Liver (tissue), 9 donors: ENCODE results near the gene PLIN1. TPM values are rescaled to one million over a fixed set of nuclear protein-coding genes. Genes with fewer than 3 reads are reported as not detected.
A peak's percentile ranks its signal among the peaks of the same experiment; 100 is the strongest.

Experiments used
- DNase-seq: peaks from one replicate; pipeline ENCODE4 v3.0.0-alpha.2; 2017; ENCODE audit warnings: low spot score
- H3K27ac ChIP-seq, 2 donors: one replicate each; pipeline ENCODE4 v1.7.0; 2013; ENCODE audit warnings: inconsistent platforms in 2 of 2, low read length in 2 of 2, control low read depth in 1 of 2, low read depth in 1 of 2, mild to moderate bottlenecking in 1 of 2
- H3K27me3 ChIP-seq, 4 donors: one replicate each; pipeline versions ENCODE4 v1.6.1 to v1.7.0; 2013; ENCODE audit warnings: low read length in 3 of 4, inconsistent platforms in 1 of 4, mild to moderate bottlenecking in 1 of 4, moderate library complexity in 1 of 4; ENCODE audit not compliant: control insufficient read depth in 4 of 4, insufficient read depth in 4 of 4
- H3K36me3 ChIP-seq, 4 donors: one replicate each; pipeline versions ENCODE4 v1.6.1 to v1.7.0; 2013; ENCODE audit warnings: low read length in 3 of 4, mild to moderate bottlenecking in 3 of 4, low read depth in 1 of 4, moderate library complexity in 1 of 4; ENCODE audit not compliant: control insufficient read depth in 4 of 4, insufficient read depth in 3 of 4
- H3K4me1 ChIP-seq, 4 donors: one replicate each; pipeline versions ENCODE4 v1.6.1 to v1.7.0; 2013; ENCODE audit warnings: low read length in 3 of 4, mild to moderate bottlenecking in 3 of 4, moderate library complexity in 1 of 4; ENCODE audit not compliant: control insufficient read depth in 4 of 4, insufficient read depth in 4 of 4
- H3K4me3 ChIP-seq, 3 donors: one replicate each; pipeline versions ENCODE4 v1.6.1 to v1.7.0; 2013; ENCODE audit warnings: low read length in 3 of 3, control low read depth in 1 of 3, low read depth in 1 of 3, mild to moderate bottlenecking in 1 of 3
- H3K9ac ChIP-seq, 2 donors: one replicate each; pipeline ENCODE4 v1.7.0; 2013; ENCODE audit warnings: low read length in 2 of 2, mild to moderate bottlenecking in 2 of 2, moderate library complexity in 2 of 2, control low read depth in 1 of 2, low read depth in 1 of 2
- H3K9me3 ChIP-seq, 4 donors: one replicate each; pipeline versions ENCODE4 v1.6.1 to v1.7.0; 2013; ENCODE audit warnings: low read length in 3 of 4; ENCODE audit not compliant: control insufficient read depth in 4 of 4
- EGR1 ChIP-seq, 2 donors: IDR thresholded peaks; 2 replicates each; pipeline ENCODE4 v1.6.1; 2016 to 2018; ENCODE audit warnings: antibody characterized with exemption in 2 of 2, low read depth in 2 of 2
- FOXA1 ChIP-seq: IDR thresholded peaks from 2 replicates; pipeline ENCODE4 v1.6.1; 2016; ENCODE audit warnings: antibody characterized with exemption
- FOXA2 ChIP-seq: IDR thresholded peaks from 2 replicates; pipeline ENCODE4 v1.6.1; 2016; ENCODE audit warnings: antibody characterized with exemption
- GABPA ChIP-seq, 2 donors: IDR thresholded peaks in 1 of 2; conservative IDR thresholded peaks in 1 of 2; 2 replicates each; pipeline ENCODE4 v1.6.1; 2016; ENCODE audit warnings: antibody characterized with exemption in 2 of 2, mild to moderate bottlenecking in 1 of 2, moderate library complexity in 1 of 2
- HNF4A ChIP-seq, 2 donors: conservative IDR thresholded peaks; 2 replicates each; pipeline ENCODE4 v1.6.1; 2016; ENCODE audit warnings: antibody characterized with exemption in 2 of 2, mild to moderate bottlenecking in 2 of 2
- HNF4G ChIP-seq: IDR thresholded peaks from 2 replicates; pipeline ENCODE4 v1.6.1; 2016; ENCODE audit warnings: antibody characterized with exemption
- JUND ChIP-seq, 2 donors: IDR thresholded peaks; 2 replicates each; pipeline ENCODE4 v1.6.1; 2016; ENCODE audit warnings: antibody characterized with exemption in 2 of 2
- NR2F2 ChIP-seq: IDR thresholded peaks from 2 replicates; pipeline ENCODE4 v1.6.1; 2016; ENCODE audit warnings: antibody characterized with exemption
- RAD21 ChIP-seq, 2 donors: IDR thresholded peaks; 2 replicates each; pipeline ENCODE4 v1.6.1; 2016; ENCODE audit warnings: antibody characterized with exemption in 2 of 2, mild to moderate bottlenecking in 2 of 2
- REST ChIP-seq: IDR thresholded peaks from 2 replicates; pipeline ENCODE4 v1.6.1; 2016; ENCODE audit warnings: antibody characterized with exemption, mild to moderate bottlenecking
- RXRA ChIP-seq, 2 donors: IDR thresholded peaks; 2 replicates each; pipeline ENCODE4 v1.6.1; 2017 to 2018; ENCODE audit warnings: antibody characterized with exemption in 2 of 2, mild to moderate bottlenecking in 1 of 2
- SP1 ChIP-seq: IDR thresholded peaks from 2 replicates; pipeline ENCODE4 v1.6.1; 2018; ENCODE audit warnings: antibody characterized with exemption, mild to moderate bottlenecking
- TAF1 ChIP-seq: conservative IDR thresholded peaks from 2 replicates; pipeline ENCODE4 v1.6.1; 2016; ENCODE audit warnings: antibody characterized with exemption, mild to moderate bottlenecking
- ZBTB33 ChIP-seq: IDR thresholded peaks from 2 replicates; pipeline ENCODE4 v1.6.1; 2016; ENCODE audit warnings: antibody characterized with exemption
- WGBS: extraction: QIAGEN DNeasy Blood & Tissue Kit; methylation state at CpG from one replicate; pipeline ENCODE4 v1.1.7; 2013; 5-methylcytosine and 5-hydroxymethylcytosine counted together
- polyA plus RNA-seq, 2 donors: library from polyadenylated mRNA; stranded (reverse) in 1 of 2; unstranded in 1 of 2; fragments of 200-250 nt in 1 of 2; fragments of >200 nt in 1 of 2; fragmentation: Nextera tagmentation in 1 of 2; extraction: Ambion mirVana in 1 of 2; gene quantifications; one replicate each; pipeline versions ENCODE4 v1.2.1 to v1.2.3, GENCODE V29; 2013 to 2015
- total RNA-seq, 2 donors: library from RNA; depleted of rRNA; stranded (reverse); fragments of >200 nt; gene quantifications; one replicate each; pipeline ENCODE4 v1.2.3, GENCODE V29; 2014
- donor health status: healthy.
- donor health status: healthy.
- donor health status: healthy.
- donor health status: healthy.
- donor health status: healthy.

The PLIN1 gene
- total and polyA plus RNA-seq, 4 donors: 10.2 to 46.0 (median 13.3) TPM

DNA sequence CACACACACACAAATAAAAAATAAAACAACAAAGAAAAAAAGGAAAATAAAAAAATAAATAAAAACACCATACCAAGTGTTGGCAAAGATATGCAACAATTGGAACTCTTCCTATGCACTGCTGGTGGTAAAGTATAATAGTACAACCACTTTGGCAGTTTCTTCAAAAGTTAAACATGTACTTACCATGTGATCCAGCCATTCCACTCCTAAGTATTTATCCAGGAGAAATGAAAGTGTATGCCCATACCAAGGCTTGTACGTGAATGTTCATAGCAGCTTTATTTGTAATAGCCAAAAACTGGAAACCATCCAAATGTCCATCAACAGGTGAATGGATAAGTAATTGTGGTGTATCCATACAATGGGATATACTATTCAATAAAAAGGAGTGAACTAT, 28.4 kb upstream of the PLIN1 start (continued):
- TF ChIP-seq REST (no peak), SP1 (no peak), RAD21 (IDR thresholded peaks at IDR 0.05) (no peak)

- Histone ChIP-seq H3K27ac (no peak overlapping the region), H3K9me3 (no peaks in the 10 kb centered on the region), H3K27me3 (no peaks in the 10 kb centered on the region), H3K9ac (no peak overlapping the region), H3K4me1 (no peaks in the 10 kb centered on the region), H3K4me3 (no peak overlapping the region), H3K36me3 (no peaks in the 10 kb centered on the region)
- DNase-seq: no peak
- TF ChIP-seq FOXA2 (no peak), GABPA (IDR thresholded peaks at IDR 0.05 in 1 of 2, conservative IDR thresholded peaks at IDR 0.05 in 1 of 2) (no peak), NR2F2 (no peak)
Measured at GRCh38 chr15:89704411-89704810, 25.2 kb upstream of the PLIN1 start.

GRCh38 chr15:89695198-89695597, 16.0 kb upstream of the PLIN1 start:
- no peak overlapping the region for H3K4me3 ChIP-seq
- no peaks in the 10 kb centered on the region for H3K36me3 ChIP-seq
- peaks cover 0 to 7% (median 4%) of the 10 kb centered on the region in 4 donors for H3K4me1 ChIP-seq
- no peak for DNase-seq
- H3K9me3 ChIP-seq: no peaks in the 10 kb centered on the region
- no peak overlapping the region for H3K27ac ChIP-seq
- peak; percentile 37 to 61 for TF ChIP-seq HNF4A (conservative IDR thresholded peaks at IDR 0.05)
- no peak for TF ChIP-seq GABPA (IDR thresholded peaks at IDR 0.05 in 1 of 2, conservative IDR thresholded peaks at IDR 0.05 in 1 of 2)
- TF ChIP-seq HNF4G: peak; percentile 9
- no peak for TF ChIP-seq FOXA1
- peak; percentile 22 for TF ChIP-seq SP1
- no peak for TF ChIP-seq RAD21 (IDR thresholded peaks at IDR 0.05)
- TF ChIP-seq ZBTB33: no peak
- no peak overlapping the region for H3K9ac ChIP-seq
- no peaks in the 10 kb centered on the region for H3K27me3 ChIP-seq
- WGBS: 79% methylated on average over 1 of the region's 1 CpG

- WGBS: 90% methylated on average over 1 of the region's 1 CpG
Measured at GRCh38 chr15:89693696-89694095, 14.5 kb upstream of the PLIN1 start.

More at GRCh38 chr15:89693696-89694095, 14.5 kb upstream of the PLIN1 start:
- Histone ChIP-seq H3K9me3 (no peaks in the 10 kb centered on the region), H3K27me3 (no peaks in the 10 kb centered on the region), H3K27ac (no peak overlapping the region), H3K4me3 (no peak overlapping the region), H3K9ac (no peak overlapping the region), H3K36me3 (no peaks in the 10 kb centered on the region), H3K4me1 (peaks cover 0 to 16% (median 7%) of the 10 kb centered on the region in 4 donors)
- DNase-seq: no peak
- no peak for TF ChIP-seq RXRA (IDR thresholded peaks at IDR 0.05)
- TF ChIP-seq JUND (IDR thresholded peaks at IDR 0.05): no peak
- TF ChIP-seq FOXA2: no peak
- no peak for TF ChIP-seq TAF1
- TF ChIP-seq EGR1 (IDR thresholded peaks at IDR 0.05; ENCODE audit: low read depth in 2 of 2): no peak
